ENCODE measurements around the gene ZFAND3. TPM values are rescaled to one million over a fixed set of nuclear protein-coding genes. Genes with fewer than 3 reads are reported as not detected.
A peak's percentile ranks its signal among the peaks of the same experiment; 100 is the strongest.

The ZFAND3 gene
- total RNA-seq, 1 experiment from 2014 or later: 22.2 TPM

DNA sequence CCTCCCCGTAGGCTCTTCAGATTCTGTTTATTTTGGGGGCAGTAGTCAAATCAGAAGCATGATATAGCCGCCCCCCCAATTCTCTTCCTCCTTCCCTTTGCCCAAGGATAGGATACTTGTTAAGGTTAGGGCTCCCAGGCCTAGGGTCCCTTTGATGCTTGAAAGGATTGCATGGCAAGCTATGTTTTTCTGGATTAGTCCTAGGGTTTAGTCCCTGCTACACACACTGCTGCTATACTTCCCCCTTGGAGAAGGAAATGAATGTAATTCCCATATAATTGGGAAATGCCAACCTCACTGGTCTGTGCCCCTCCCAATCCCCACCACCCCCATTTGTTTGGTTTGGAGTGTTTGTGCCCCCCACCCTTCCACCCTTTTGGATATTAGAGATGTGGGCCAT, 62.8 kb downstream of the ZFAND3 start:
- Histone ChIP-seq H3K79me2 (ENCODE audit: low read length) (peaks cover 81% of the 10 kb centered on the region), H3K27ac (ENCODE audit: low read length) (no peak overlapping the region), H4K20me1 (ENCODE audit: low read length) (peaks cover 27% of the 10 kb centered on the region), H3K27me3 (ENCODE audit: low read length) (no peaks in the 10 kb centered on the region), H3K4me2 (ENCODE audit: low read length) (no peak overlapping the region), H3K9ac (ENCODE audit: low read length) (no peak overlapping the region), H3F3A (ENCODE audit: low read length, unreplicated experiment) (no peaks in the 10 kb centered on the region), H3K9me2 (replicated peaks; ENCODE audit: low read length) (no peaks in the 10 kb centered on the region), H2AFZ (ENCODE audit: low read length) (no peak overlapping the region), H3K4me3 (ENCODE audit: low read length) (no peak overlapping the region), H3K36me3 (ENCODE audit: low read depth, low read length) (no peaks in the 10 kb centered on the region), H3K9me3 (ENCODE audit: low read length) (no peaks in the 10 kb centered on the region), H3K4me1 (ENCODE audit: insufficient read depth, low read length) (peaks cover 9% of the 10 kb centered on the region; the same call in 1 of the 2 replicates)
- ChIA-PET CTCF (no interaction called here), POLR2A (ENCODE audit: unreplicated experiment) (no interaction called here)
- BruUV-seq (replicated peaks): no TSS peak
- peak; percentile 18 for ATAC-seq
- no peak for TF ChIP-seq EZH2 (IDR thresholded peaks at IDR 0.05; ENCODE audit: low read length, unreplicated experiment)
- no peak for TF ChIP-seq EZH2phosphoT487 (IDR thresholded peaks at IDR 0.05; ENCODE audit: borderline replicate concordance, low read length)
- TF ChIP-seq CTCF (conservative IDR thresholded peaks at IDR 0.05; ENCODE audit: low read depth, low read length): no peak
- DNase-seq: no peak
- intact Hi-C loops (cut with micrococcal nuclease): no loop called here

DNA sequence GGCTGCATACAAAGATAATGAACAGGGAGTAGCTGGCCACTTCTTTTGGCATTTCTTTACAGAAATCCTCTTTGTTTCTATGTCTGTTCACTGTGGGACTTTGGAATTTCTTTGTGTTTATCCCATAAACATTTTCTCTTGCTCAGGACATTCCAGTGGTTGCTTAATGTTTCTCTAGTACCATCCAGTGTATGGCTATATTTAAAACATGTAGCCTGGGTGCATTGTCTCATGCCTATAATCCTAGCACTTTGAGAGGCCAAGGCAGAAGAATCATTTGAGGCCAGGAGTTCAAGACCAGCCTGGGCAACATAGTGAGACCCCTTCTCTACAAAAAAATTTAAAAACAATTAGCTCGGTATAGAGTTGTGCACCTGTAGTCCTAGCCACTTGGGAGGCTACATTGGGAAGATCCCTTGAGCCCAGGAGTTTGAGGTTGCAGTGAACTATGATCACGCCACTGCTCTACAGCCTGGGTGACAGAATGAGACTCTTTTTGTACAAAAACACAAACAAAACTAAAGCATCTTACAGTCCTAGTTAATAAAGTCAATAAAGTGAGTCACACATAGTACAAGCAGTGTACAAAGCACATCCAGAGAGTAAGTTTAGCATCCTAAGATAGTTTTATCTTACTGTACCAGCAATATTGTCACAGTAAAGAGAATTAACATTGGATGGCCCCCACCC, 63.3 kb downstream of the ZFAND3 start:
- Histone ChIP-seq H3K9ac (ENCODE audit: low read length) (no peak overlapping the region), H3K4me2 (ENCODE audit: low read length) (no peak overlapping the region), H3K9me2 (replicated peaks; ENCODE audit: low read length) (no peaks in the 10 kb centered on the region), H3K27me3 (ENCODE audit: low read length) (no peaks in the 10 kb centered on the region), H3K4me1 (ENCODE audit: insufficient read depth, low read length) (peaks cover 9% of the 10 kb centered on the region; the same call in 1 of the 2 replicates), H3K36me3 (ENCODE audit: low read depth, low read length) (no peaks in the 10 kb centered on the region), H3K27ac (ENCODE audit: low read length) (no peak overlapping the region), H3K4me3 (ENCODE audit: low read length) (no peak overlapping the region), H3F3A (ENCODE audit: low read length, unreplicated experiment) (no peaks in the 10 kb centered on the region), H2AFZ (ENCODE audit: low read length) (no peak overlapping the region), H4K20me1 (ENCODE audit: low read length) (peaks cover 29% of the 10 kb centered on the region), H3K9me3 (ENCODE audit: low read length) (no peaks in the 10 kb centered on the region), H3K79me2 (ENCODE audit: low read length) (peaks cover 81% of the 10 kb centered on the region)
- no peak for TF ChIP-seq EZH2phosphoT487 (IDR thresholded peaks at IDR 0.05; ENCODE audit: borderline replicate concordance, low read length)
- no peak for TF ChIP-seq EZH2 (IDR thresholded peaks at IDR 0.05; ENCODE audit: low read length, unreplicated experiment)
- TF ChIP-seq CTCF (conservative IDR thresholded peaks at IDR 0.05; ENCODE audit: low read depth, low read length): no peak
- DNase-seq: peak; percentile 31
- intact Hi-C loops (cut with micrococcal nuclease): no loop called here
- ATAC-seq: peak; percentile 81
- ChIA-PET CTCF (no interaction called here), POLR2A (ENCODE audit: unreplicated experiment) (no interaction called here)
- no TSS peak for BruUV-seq (replicated peaks)

DNA sequence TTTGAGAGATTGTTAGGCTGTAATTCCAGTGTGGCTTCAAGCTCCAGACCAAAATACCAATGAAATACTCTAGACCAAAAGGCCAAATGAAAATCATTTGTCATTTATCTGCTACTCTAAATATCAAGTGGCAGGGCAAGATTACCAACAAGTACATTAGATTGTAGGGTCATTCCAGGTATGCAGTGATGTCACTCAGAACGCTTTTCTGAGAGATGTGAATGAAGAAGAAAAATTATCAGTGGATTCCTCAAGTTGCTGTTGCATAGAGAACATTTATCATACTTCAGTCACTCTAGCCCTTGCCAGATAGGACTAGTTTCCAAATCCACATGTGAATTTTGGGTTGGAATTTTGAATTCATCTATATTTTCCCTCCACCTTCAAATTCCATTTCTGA, 65.0 kb downstream of the ZFAND3 start:
- ChIA-PET POLR2A (ENCODE audit: unreplicated experiment) (no interaction called here), CTCF (no interaction called here)
- no peak overlapping the region for H3K27ac ChIP-seq (ENCODE audit: low read length)
- no peak overlapping the region for H3K4me3 ChIP-seq (ENCODE audit: low read length)
- H3K4me1 ChIP-seq (ENCODE audit: insufficient read depth, low read length): peaks cover 19% of the 10 kb centered on the region
- no TSS peak for BruUV-seq (replicated peaks)
- peaks cover 81% of the 10 kb centered on the region for H3K79me2 ChIP-seq (ENCODE audit: low read length)
- H3K9me2 ChIP-seq (replicated peaks; ENCODE audit: low read length): no peaks in the 10 kb centered on the region
- TF ChIP-seq CTCF (conservative IDR thresholded peaks at IDR 0.05; ENCODE audit: low read depth, low read length): no peak
- TF ChIP-seq EZH2 (IDR thresholded peaks at IDR 0.05; ENCODE audit: low read length, unreplicated experiment): no peak
- TF ChIP-seq EZH2phosphoT487 (IDR thresholded peaks at IDR 0.05; ENCODE audit: borderline replicate concordance, low read length): no peak
- no peak overlapping the region for H3K9ac ChIP-seq (ENCODE audit: low read length)
- H3K27me3 ChIP-seq (ENCODE audit: low read length): no peaks in the 10 kb centered on the region
- H4K20me1 ChIP-seq (ENCODE audit: low read length): peaks cover 40% of the 10 kb centered on the region
- intact Hi-C loops (cut with micrococcal nuclease): no loop called here
- no peaks in the 10 kb centered on the region for H3K9me3 ChIP-seq (ENCODE audit: low read length)
- ATAC-seq: no peak
- no peak for DNase-seq
- no peak overlapping the region for H3K4me2 ChIP-seq (ENCODE audit: low read length)
- H3K36me3 ChIP-seq (ENCODE audit: low read depth, low read length): no peaks in the 10 kb centered on the region
- no peak overlapping the region for H2AFZ ChIP-seq (ENCODE audit: low read length)
- H3F3A ChIP-seq (ENCODE audit: low read length, unreplicated experiment): no peaks in the 10 kb centered on the region

All from PC-3 (cell line).